Raji (cell line): ENCODE results near the gene RNF126.

Experiments used
- POLR2A ChIP-seq: IDR thresholded peaks from 2 replicates; pipeline ENCODE4 v1.6.1; 2011; ENCODE audit warnings: low read depth, low read length, control low read depth; ENCODE audit not compliant: insufficient read depth

RNF126 gene

DNA sequence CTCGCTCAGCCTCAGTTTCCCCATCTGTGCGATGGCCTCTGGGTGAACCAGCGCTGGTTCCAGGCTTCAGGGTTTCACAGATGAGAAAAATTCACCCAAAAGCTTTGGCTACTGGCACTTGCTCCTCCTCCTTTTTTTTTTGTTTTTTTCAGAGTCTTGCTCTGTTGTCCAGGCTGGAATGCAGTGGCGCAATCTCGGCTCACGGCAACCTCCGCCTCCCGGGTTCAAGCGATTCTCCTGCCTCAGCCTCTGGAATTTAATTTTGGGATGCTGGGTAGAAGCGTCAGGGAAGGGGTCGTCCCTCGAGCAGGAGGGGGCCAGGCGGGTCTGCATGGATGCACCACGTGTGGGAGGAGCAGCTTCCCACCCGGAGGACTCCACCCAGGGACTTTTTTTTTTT lies 25.2 kb upstream of the RNF126 start:
- TF ChIP-seq POLR2A, result no peak

DNA sequence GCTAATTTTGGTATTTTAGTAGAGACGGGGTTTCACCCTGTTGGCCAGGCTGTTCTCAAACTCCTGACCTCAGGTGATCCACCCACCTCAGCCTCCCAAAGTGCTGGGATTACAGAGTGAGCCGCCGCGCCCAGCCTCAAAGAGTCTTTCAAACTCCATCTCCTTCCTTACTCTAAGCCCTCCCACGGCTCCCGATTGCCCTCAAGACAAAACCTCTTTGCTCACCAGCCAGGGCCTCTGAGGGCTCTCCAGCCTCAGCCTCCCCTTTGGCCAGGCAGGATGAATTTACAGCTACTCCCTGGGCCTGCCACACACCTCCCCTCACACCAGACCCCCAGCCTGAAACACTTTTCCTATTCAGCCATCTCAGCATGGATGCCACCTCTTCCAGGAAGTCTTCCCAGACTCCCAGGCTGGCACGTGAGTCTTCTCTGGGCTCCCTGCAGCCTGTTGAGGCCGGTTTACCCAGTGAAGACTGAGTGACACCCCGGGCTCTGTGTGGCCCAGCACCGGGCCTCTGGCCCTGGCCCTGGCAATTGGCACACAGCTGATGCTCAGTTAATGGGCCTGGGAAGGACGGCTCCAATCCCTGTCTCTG lies 24.7 kb upstream of the RNF126 start:
- TF ChIP-seq POLR2A, result no peak

DNA sequence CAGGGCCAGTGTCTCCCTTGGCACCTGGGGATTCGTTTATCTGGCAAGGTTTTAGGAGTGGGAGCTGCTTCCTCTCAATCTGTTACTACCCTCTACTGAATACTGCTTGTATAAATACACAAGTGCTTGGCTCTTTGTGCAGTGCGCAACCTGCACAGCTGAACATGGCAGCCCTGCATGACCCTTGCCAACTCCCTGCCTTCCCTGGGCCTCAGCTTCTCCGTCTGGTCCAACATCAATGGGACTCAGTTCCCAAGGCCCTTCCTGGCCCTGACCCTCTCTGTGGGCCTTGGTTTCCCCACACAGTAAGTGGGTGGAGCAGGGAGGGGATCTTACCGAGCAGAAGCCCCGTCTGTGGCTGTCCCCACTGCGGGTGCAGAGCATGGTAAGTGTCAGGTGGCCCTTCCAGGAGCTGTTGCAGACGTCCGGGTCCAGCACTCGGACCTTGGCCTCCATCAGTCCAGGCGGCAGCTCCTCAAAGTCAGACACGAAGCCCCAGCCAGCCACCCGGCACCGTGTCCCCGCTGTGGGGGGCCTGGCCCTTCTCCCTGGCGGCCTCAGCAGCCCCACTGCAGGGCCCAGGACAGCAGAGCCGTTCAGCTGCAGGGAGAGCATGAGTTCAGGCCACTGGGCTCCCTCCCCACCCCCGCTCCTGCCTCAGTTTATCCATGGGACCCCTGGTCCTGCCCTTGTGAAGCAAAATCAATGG lies 23.7 kb upstream of the RNF126 start:
- no peak for TF ChIP-seq POLR2A

DNA sequence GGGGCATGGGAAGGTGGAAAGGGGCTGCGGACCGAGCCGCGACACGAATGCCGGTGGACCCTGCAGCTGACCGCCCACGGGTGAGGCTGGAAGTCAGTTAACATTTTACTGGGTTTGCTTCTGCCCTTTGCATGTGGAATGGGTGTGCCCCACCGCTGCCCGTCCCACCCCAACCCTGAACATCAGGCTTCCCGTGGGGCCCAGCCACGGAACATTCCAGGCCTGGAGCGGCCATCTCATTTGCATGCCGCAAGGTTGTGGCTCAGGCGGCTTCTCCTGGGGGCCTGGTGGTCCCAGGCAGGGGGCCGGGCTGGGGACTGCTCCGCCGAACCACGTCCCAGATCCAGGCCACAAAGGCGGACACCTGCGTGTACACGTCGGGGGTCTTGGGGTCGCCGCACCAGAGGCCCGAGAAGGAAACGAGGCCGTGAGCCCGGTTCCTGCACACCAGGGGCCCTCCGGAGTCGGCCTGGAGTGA lies 22.5 kb upstream of the RNF126 start:
- no peak for TF ChIP-seq POLR2A

DNA sequence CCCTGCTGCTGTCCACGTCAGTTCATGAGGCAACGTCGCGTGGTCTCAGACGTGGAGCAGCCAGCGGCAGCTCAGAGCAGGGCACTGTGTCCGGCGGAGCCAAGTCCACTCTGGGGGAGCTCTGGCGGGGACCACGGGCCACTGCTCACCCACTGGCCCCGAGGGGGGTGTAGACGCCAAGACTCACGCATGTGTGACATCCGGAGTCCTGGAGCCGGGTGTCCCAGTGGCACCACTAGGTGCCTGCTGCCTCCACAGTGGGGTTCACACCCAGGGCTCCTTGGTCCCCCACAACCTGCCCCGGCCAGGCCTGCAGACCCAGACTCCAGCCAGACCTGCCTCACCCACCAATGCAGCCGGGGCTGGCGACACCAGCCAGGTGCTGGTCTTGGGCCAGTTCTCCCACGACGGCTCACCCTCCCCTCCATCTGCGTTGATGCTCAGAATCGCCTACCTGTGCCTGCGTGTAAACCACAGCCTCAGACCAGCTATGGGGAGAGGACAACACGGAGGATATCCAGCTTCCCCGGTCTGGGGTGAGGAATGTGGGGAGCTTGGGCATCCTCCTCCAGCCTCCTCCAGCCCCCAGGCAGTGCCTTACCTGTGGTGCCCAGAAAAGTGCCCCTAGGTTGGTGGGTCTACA lies 19.8 kb upstream of the RNF126 start:
- TF ChIP-seq POLR2A, result no peak

DNA sequence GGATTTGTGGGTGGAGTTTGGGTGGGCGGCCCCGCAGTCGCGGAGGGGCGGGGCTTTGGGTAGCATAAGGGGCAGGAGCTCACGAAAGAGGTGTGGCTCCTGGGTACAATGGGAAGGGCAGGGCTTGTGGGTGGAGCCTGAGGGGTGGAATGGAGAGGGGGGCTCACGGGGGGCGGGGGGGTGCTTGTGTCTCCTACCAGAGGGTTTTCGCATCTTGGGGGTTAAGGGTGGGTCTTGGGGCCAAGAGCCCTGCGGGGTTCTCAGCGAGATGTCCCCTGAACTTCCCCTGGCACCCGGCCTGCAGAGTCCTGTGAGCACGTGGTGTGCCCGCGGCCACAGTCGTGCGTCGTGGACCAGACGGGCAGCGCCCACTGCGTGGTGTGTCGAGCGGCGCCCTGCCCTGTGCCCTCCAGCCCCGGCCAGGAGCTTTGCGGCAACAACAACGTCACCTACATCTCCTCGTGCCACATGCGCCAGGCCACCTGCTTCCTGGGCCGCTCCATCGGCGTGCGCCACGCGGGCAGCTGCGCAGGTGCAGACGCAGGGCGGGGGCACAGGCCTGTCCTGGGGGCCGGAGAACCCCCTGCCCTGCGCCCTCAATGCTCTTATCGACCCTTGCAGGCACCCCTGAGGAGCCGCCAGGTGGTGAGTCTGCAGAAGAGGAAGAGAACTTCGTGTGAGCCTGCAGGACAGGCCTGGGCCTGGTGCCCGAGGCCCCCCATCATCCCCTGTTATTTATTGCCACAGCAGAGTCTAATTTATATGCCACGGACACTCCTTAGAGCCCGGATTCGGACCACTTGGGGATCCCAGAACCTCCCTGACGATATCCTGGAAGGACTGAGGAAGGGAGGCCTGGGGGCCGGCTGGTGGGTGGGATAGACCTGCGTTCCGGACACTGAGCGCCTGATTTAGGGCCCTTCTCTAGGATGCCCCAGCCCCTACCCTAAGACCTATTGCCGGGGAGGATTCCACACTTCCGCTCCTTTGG lies 18.3 kb upstream of the RNF126 start:
- no peak for TF ChIP-seq POLR2A

DNA sequence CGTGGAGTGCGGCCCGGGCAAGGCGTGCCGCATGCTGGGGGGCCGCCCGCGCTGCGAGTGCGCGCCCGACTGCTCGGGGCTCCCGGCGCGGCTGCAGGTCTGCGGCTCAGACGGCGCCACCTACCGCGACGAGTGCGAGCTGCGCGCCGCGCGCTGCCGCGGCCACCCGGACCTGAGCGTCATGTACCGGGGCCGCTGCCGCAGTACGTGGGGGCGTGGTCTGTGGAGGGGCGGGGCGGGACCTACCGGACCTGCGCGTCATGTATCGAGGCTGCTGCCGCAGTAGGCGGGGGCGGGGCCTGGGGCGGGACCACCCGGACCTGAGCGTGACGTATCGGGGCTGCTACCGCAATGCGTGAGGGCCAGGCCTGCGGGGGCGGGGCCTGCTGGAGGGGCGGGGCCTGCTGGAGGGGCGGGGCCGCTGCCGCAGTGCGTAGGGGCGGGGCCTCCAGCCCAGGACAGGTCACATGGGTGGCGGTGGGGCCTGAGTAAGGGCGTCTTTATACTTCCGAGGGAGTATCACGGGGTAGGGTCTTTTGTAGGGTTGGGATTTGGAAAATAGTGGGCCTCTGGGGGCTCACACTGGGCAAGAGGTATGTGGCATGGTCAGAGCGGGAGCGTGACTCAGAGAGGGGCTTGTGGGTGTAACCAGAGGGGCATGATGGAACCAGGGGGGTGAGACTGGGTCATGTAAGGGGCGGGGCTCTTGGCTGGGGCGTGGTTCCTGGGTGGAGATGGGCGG lies 17.4 kb upstream of the RNF126 start:
- TF ChIP-seq POLR2A, result peak; percentile 77

DNA sequence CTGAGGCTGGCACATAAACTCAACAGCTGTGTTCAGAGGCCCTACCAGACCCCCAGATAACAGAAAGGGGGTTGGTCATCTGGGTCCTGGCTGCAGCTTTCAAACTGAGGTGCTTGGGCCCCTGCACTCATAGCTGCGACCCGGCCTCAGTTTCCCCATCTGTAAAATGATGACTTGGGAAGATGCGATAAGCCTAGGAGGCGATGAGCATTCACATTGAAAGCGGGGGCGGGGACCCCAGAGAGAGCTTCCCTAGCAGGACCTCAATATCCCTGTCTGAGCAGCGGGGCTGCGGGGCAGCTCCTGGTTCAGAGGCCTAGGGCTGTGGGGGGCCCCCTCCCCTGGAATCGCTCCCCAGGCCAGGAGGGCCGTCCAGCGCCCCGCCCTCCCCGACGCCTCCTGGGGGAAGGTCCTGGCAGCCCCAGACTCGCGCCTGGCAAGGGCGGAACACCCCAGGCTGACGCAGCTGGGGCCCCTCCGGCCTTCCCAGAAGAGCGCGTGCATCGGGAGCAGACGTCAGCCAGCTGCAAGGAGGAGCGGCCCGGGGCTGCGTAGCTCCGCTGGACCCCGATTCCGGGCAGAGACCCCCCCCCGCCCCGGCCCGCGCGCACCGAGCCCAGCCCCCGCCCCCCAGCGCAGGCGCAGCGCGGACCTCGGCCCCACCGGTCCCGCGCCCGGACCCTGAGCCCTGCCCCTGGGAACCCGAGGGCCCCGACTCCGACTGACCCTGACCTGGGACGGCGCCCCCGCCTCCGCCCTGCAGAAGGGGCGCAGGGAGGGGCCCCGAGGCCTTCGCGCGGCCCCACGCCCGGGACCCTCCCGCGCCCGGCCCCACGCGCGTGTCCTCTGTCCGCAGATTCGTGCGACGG lies 16.6 kb upstream of the RNF126 start:
- TF ChIP-seq POLR2A, result no peak

DNA sequence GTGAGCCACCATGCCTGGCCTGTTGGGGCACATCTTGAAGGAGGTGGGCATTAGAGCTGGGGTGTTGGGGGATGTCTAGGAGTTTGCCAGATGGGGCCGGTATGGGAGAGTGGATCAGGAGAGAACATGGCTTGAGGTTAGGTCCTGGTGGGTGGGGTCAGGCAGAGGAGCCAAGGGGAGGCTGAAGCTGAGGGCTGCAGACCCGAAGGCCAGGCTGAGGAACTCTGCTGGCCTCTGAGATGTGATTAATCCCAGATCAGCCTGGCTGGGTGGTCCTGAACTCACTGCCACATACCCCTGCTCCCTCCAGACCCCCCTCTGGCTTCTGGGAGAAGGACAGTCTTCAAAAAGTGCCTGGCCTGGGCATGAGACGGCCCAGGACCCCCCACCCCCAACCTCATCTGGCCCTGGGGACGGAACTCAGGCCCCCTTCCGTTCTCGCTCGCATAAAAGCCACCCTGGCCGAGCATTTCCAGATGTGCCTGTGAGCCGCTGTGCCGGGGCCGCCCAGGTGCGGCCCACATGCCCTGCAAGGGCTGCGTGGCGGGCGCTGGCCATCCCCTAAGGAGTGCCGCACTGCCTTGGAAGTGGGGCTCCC lies 15.9 kb upstream of the RNF126 start:
- TF ChIP-seq POLR2A, result no peak

DNA sequence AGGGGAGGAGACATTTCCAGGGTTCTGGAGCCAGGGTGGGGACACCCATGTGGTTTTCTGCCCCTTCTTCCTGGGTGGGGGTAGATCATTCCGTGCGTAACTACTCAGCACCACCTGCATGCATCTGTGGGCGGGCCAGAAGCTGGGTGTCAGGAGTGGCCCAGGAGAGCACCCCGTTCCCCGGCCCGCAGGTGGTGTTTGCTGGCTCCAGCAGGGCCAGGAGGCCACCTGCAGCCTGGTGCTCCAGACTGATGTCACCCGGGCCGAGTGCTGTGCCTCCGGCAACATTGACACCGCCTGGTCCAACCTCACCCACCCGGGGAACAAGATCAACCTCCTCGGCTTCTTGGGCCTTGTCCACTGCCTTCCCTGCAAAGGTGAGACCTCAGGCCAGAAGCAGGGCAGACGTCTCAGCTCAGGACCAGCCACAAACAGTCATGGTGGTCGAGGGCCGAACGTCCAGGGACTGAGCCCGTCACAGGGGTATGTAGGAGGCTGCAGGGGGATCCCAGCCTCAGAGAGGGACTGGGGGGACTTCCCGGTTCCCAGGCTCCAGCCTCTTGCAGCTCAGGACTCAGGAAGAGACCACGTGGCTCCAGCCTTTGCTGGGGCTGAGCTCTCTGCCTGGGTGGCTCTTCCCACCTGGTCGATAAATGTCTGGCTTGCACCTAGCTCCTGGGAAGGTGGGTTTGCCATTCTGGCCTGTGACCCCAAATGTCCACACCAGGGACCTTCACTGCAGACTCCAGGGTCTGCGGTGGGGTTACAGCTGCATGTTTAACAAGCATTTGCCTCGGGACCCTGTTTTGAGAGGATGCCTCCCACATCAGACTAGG lies 14.8 kb upstream of the RNF126 start:
- TF ChIP-seq POLR2A, result 0 out of 2 replicates have a peak, but pooled peaks have one; percentile 12

DNA sequence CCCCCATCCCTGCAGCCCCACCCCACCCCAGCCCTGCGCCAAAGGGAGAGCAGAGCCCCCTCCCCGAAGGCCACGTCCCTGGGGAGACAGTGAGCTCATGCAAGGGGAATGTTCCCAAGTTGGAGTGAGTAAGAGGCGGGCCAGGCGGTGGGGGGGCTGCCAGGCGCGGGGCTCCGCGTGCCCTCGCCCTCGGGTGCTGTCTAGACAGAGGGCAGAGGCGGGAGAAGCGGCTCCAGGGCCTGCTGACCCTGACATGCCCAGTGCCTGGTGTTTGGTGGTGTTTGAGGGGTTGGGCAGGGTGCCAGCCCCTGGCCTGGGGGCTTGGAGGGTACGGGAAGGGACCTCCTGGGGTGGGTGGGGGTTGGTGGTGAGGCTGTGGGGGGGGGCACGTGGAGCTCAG lies 14.2 kb upstream of the RNF126 start:
- TF ChIP-seq POLR2A, result no peak

DNA sequence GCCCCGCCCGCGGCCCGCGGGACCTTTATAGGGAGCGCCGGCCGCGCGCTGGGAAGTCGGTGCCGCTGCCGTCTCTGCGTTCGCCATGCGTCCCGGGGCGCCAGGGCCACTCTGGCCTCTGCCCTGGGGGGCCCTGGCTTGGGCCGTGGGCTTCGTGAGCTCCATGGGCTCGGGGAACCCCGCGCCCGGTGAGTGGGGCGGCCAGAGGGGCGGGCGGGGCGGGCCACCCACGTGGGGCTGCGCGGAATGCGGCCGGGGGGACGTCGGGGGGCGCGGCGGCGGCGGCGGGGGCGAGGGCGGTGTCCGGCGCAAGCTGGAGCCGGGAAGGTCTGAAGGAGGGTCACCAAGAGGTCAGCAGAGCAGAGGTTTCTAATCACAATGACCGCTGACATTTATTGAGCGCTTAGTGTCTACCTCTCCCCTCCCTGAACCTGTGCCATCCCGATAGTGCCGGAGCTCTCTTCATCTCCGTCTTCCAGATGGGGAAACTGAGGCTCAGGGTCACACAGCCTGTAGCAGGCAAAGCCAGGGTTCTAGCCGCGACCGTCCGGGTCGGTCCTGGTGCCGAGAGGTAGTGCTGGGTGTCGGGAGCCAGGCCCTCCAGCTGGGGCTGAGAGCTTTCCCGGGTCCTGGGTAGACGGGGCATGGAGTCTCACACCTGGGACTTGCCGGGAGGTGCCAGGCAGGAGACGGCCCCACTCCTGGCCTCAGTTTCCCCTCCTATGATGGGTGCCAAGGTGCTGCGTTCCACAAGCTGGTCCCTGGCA lies 13.5 kb upstream of the RNF126 start, which contains the start of gene FSTL3:
Gene FSTL3 (plus strand): TSS at position 54 of the 767 bp plus-strand sequence. CDS start 32 bp downstream, at position 86.
- peak; percentile 32; the same call in 1 of the 2 replicates for TF ChIP-seq POLR2A

DNA sequence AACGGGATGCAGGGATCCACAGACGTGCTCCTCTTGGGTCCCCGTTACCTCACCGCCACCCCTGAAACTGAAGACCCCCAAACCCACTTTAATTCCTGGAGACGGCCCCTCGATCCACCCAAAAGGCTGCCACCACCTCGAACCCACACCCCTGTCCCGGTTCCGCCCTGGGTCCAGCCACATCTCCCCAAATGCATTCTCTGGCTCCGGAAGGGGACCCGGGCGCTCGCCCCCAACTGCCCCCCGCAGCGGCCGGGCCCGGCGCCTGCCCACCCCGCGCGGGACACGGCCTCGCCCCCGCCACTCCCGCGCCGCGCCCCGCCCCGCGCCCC lies 13.0 kb upstream of the RNF126 start:
- no peak for TF ChIP-seq POLR2A
